Fibroblast of pulmonary artery (primary cell): Measurements from ENCODE around the gene BORCS6.

Source experiments
- DNase-seq: peaks from one replicate; pipeline ENCODE4 v3.0.0-alpha.2; 2010; ENCODE audit warnings: low read depth
- H3K4me3 ChIP-seq: replicated peaks from 2 replicates; pipeline ENCODE4 v1.5.1; 2011; ENCODE audit warnings: low read depth, mild to moderate bottlenecking, control low read depth, low read length, moderate library complexity
- TF ChIP-seq, protein P1 (sequence below): IDR thresholded peaks from 2 replicates; pipeline ENCODE4 v1.5.1; 2011; ENCODE audit warnings: mild to moderate bottlenecking, control low read depth, low read length, inconsistent platforms; ENCODE audit errors: missing control alignments

The BORCS6 gene

DNA sequence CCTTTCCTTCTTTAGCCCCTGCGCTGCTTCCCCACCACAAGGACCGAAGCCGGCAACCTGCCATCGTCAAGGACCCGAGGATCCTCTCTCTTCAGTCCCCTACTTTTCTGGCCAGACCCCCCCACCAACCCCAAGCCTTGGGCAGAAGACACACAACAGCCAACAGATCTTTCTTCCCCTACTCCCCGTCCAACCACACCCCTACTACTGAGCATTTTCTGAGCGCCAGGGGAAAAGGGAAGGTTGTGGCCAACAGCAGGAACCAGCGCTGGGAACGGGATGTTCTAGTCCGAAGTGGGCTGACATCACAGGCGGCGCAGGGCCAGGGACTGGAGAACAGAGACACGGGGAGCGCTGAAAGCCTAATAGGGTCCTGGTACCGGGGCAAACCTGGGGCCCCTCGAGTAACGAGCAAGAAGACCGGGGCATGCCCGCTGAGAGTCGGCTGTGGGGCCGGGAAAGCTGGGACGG, 38.3 kb downstream of the BORCS6 start:
- DNase-seq, result peak; percentile 73

DNA sequence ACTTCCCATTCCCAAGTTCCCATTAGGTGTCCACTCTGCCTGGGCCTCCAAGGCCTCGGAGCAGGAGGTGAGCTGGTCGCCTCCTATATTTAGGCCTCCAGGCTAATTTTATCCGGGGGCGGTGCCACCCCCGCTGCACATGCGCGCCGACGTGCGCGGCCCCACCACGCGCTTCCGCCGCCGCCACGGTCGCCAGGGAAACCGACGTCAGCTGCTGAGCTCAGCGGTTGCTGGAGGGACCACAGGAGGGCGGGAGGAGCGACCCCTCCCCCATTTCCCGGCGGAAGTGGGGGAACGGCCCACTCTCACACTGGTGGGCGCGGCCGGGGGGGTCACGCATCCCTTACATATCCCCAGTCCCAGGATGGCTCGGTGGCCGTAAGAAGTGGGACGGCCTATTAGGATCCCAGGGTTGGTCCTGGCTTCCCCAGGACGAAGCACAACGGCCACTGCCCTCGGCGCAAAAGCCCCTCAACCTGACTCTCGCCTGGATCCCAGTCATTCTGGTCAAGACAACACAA, 38.8 kb downstream of the BORCS6 start:
- H3K4me3 ChIP-seq, result peak overlapping the region; percentile 85
- DNase-seq, result peak; percentile 96
- TF ChIP-seq, protein P1, sequence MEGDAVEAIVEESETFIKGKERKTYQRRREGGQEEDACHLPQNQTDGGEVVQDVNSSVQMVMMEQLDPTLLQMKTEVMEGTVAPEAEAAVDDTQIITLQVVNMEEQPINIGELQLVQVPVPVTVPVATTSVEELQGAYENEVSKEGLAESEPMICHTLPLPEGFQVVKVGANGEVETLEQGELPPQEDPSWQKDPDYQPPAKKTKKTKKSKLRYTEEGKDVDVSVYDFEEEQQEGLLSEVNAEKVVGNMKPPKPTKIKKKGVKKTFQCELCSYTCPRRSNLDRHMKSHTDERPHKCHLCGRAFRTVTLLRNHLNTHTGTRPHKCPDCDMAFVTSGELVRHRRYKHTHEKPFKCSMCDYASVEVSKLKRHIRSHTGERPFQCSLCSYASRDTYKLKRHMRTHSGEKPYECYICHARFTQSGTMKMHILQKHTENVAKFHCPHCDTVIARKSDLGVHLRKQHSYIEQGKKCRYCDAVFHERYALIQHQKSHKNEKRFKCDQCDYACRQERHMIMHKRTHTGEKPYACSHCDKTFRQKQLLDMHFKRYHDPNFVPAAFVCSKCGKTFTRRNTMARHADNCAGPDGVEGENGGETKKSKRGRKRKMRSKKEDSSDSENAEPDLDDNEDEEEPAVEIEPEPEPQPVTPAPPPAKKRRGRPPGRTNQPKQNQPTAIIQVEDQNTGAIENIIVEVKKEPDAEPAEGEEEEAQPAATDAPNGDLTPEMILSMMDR, result no peak

More for the DNA sequence above, 38.3 kb downstream of the BORCS6 start:
- H3K4me3 ChIP-seq, result peak overlapping the region; percentile 85
- TF ChIP-seq, protein P1, result no peak

DNA sequence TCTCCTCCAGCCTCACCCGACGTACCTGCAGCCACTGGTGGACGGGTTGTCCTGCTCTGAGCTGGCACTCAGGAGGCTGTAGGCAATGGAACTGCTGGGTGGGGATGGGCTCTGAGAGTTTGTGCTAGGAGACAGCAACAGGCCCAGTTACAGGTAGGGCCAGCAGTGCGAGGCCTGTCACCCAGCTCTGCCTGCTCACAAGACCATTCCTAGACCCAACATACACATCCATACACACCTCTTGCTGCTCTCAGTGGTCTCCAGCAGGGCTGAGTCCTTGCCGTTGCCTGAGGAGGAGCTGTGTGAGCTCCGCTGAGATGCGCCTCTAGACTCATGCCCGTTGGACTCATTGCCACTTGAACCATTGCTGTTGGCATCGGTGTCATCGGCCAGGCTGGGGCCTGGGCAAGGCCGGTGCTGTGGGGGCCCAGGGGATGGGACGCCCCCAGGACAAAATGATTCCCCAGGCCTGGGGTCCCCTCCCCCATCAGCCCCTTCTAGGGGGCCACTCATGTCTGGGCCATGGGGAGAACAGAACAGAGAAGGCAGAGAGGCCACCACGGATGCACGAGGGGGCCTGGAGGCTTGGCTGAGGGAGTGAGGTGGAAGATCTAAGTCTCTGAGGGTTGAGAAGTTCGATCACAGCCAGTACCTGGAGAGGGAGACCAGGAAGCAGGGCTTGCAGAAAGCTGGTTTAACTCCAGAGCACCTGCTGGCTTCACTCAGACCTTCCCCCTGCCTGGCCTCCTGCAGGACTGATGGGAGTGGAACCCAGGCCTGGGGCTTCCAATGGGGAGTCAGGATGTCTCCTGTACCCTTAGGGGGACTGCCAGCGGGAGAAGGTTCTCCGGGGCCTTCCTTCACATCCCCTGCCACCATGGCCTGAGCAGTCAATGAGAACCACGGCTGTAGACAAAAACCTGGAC, 39.5 kb downstream of the BORCS6 start:
- TF ChIP-seq, protein P1, result no peak
- no peak for DNase-seq

DNA sequence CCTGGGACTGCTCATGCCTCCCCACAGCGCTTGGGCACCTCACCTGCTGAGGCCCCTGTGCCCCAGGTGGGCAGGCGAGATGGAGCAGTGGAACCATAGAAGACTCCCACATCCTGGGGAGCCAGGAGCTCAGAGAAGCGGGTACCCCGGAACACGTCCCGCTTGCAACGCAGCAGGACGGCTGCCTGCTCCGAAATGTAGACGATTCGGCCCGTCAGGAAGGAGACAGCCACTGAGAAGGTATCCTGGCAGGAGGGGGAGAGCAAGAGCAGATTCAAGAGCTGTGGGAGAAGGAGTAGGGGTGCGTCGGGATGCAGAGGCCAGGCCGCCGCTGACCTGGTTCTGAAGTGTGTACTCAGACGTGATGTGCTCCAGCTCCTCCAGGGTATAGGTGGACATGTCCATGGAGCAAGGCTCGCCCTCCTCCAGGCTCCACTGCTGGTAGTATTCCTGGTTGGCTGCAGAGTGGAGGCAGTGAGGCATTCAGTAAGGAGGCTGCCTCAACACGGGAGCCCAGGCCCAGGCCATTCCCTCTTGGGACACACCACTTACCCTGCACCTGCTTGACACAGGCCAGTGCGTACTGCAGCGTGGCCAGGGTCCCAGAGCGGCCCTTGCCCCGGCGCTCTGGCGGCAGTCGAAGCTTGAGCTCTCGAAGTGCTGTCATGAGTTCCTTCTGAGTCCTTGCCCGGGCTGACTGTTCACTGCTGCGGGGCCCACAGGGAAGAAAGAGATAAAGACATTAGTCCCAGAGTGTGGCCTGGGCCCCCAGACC, 40.4 kb downstream of the BORCS6 start:
- no peak overlapping the region for H3K4me3 ChIP-seq
- TF ChIP-seq, protein P1, result no peak
- no peak for DNase-seq

More for the DNA sequence above, 39.5 kb downstream of the BORCS6 start:
- H3K4me3 ChIP-seq, result peak overlapping the region; percentile 85

DNA sequence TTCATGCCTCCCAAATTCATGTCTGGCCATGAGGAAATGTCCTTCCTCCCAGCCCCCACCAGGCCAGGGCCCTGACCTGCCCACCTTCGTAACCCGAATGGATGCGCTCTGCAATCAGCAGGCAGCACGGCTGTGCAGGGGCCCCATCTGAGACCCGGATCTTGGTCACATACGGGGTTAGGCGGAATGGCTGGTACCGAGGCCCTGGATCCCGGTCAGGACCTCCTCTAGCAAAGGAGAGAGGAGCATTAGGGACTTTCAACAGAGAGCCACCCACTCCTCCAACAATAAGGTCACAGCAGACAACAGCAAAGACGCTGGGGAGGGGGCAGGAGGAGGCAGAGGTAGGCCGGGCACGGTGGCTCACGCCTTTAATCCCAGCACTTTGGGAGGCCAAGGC, 41.4 kb downstream of the BORCS6 start:
- DNase-seq, result no peak
- no peak overlapping the region for H3K4me3 ChIP-seq
- TF ChIP-seq, protein P1, result no peak

DNA sequence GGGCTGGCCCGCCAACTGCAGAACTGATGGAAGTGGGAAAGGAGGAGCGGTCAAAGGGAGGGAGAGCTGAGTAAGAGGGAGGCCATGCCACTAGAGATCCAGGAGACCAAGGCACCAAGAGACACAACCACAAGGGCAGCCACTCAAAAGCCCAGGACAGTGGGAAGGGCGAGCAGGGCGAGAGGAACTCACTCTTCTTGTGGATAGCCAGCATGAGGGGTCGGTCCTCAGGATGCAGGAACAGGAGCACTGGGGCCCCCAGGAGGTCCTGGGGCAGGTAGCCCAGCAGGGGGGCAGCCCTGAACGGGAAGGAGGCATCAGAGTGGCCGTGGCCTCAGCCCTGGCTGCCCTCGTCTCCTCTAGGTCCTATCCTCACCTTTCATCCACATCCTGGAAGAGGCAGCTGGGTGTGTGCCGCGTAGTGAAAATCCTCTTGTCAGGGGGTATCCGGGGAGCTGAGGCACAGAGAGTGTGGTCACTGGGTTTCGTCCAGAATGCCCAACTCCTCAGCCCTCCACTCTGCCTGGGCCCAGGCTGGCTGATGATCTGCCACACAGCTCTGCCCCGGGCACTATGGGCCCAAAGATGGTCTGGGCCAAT, 42.1 kb downstream of the BORCS6 start:
- TF ChIP-seq, protein P1, result no peak
- no peak for DNase-seq
- no peak overlapping the region for H3K4me3 ChIP-seq
